ENCODE data around the gene SHROOM3.

Gene SHROOM3

GRCh38 chr4:76488888-76489685 is 54.1 kb downstream of the SHROOM3 start:
- peaks cover 5% of the 10 kb centered on the region for H3K36me3 Mint-ChIP-seq (ENCODE audit: low read depth)
- TF ChIP-seq, protein P1, sequence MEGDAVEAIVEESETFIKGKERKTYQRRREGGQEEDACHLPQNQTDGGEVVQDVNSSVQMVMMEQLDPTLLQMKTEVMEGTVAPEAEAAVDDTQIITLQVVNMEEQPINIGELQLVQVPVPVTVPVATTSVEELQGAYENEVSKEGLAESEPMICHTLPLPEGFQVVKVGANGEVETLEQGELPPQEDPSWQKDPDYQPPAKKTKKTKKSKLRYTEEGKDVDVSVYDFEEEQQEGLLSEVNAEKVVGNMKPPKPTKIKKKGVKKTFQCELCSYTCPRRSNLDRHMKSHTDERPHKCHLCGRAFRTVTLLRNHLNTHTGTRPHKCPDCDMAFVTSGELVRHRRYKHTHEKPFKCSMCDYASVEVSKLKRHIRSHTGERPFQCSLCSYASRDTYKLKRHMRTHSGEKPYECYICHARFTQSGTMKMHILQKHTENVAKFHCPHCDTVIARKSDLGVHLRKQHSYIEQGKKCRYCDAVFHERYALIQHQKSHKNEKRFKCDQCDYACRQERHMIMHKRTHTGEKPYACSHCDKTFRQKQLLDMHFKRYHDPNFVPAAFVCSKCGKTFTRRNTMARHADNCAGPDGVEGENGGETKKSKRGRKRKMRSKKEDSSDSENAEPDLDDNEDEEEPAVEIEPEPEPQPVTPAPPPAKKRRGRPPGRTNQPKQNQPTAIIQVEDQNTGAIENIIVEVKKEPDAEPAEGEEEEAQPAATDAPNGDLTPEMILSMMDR (IDR thresholded peaks at IDR 0.05; ENCODE audit: unreplicated experiment in 3 of 3) = no peak
- no peaks in the 10 kb centered on the region for H3K27me3 Mint-ChIP-seq (ENCODE audit: low read depth)
- peaks cover 10% of the 10 kb centered on the region for H3K4me1 Mint-ChIP-seq
- no peak overlapping the region for H3K4me3 Mint-ChIP-seq
- H3K27ac Mint-ChIP-seq = peak overlapping the region in 2 of 3 experiments; percentile 16 to 64
- H3K9me3 Mint-ChIP-seq = peaks cover 4% of the 10 kb centered on the region

GRCh38 chr4:76489686-76490161 is 54.7 kb downstream of the SHROOM3 start:
- Mint-ChIP-seq H3K4me1 (peaks cover 10% of the 10 kb centered on the region), H3K4me3 (no peak overlapping the region), H3K27ac (peak overlapping the region in 2 of 3 experiments; percentile 16 to 64), H3K9me3 (peaks cover 4% of the 10 kb centered on the region), H3K27me3 (ENCODE audit: low read depth) (no peaks in the 10 kb centered on the region), H3K36me3 (ENCODE audit: low read depth) (peaks cover 5% of the 10 kb centered on the region)
- TF ChIP-seq, protein P1 (IDR thresholded peaks at IDR 0.05; ENCODE audit: unreplicated experiment in 3 of 3) = no peak

DNA sequence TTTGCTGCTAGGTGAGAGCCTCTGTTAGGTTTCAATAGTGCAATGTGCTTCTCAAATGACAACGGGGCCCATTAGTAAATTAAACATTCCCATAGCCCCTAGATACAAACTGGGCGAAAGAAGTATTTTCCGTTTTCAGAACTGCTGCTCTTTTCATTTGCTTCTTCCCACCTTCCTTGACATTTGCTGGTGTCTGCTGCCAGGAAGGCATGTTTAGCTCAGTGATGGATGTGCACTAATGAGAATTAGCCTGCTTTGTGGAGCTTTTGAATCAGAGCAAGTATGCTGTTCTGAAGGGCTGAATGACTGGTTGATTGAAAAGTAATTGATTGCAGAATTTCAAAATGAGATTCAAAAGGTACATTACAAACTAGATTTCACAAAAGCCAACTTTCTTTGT is 57.0 kb downstream of the SHROOM3 start:
- Mint-ChIP-seq H3K9me3 (peaks cover 4% of the 10 kb centered on the region), H3K36me3 (ENCODE audit: low read depth) (peaks cover 5% of the 10 kb centered on the region), H3K27ac (no peak overlapping the region), H3K4me1 (peaks cover 5% of the 10 kb centered on the region), H3K4me3 (no peak overlapping the region), H3K27me3 (ENCODE audit: low read depth) (no peaks in the 10 kb centered on the region)
- TF ChIP-seq, protein P1 (IDR thresholded peaks at IDR 0.05; ENCODE audit: unreplicated experiment in 3 of 3) = no peak

GRCh38 chr4:76494243-76494642 is 59.2 kb downstream of the SHROOM3 start:
- no peaks in the 10 kb centered on the region for H3K27me3 Mint-ChIP-seq (ENCODE audit: low read depth)
- peaks cover 3% of the 10 kb centered on the region for H3K4me1 Mint-ChIP-seq
- H3K9me3 Mint-ChIP-seq = peaks cover 4% of the 10 kb centered on the region
- no peak overlapping the region for H3K27ac Mint-ChIP-seq
- TF ChIP-seq, protein P1 (IDR thresholded peaks at IDR 0.05; ENCODE audit: unreplicated experiment in 3 of 3) = no peak
- no peak overlapping the region for H3K4me3 Mint-ChIP-seq
- H3K36me3 Mint-ChIP-seq (ENCODE audit: low read depth) = peaks cover 5% of the 10 kb centered on the region

GRCh38 chr4:76494871-76495590 is 60.0 kb downstream of the SHROOM3 start:
- Mint-ChIP-seq H3K4me3 (no peak overlapping the region), H3K36me3 (ENCODE audit: low read depth) (no peaks in the 10 kb centered on the region), H3K27ac (no peak overlapping the region), H3K9me3 (no peaks in the 10 kb centered on the region), H3K27me3 (ENCODE audit: low read depth) (no peaks in the 10 kb centered on the region), H3K4me1 (no peaks in the 10 kb centered on the region)
- TF ChIP-seq, protein P1 (IDR thresholded peaks at IDR 0.05; ENCODE audit: unreplicated experiment in 3 of 3) = no peak

All from nephron (organoid).